GM23248 (cell line): Measurements from ENCODE around the gene MYO7B.

ENCODE experiments used
- EZH2 ChIP-seq: fragments of 200-600 bp; sonication (generic); IDR thresholded peaks from 2 replicates; pipeline ENCODE4 v1.6.1; 2018; ENCODE audit warnings: antibody characterized with exemption, mild to moderate bottlenecking; ENCODE audit not compliant: insufficient read depth, poor library complexity, severe bottlenecking
- EZH2phosphoT487 ChIP-seq: fragments of 200-600 bp; sonication (generic); IDR thresholded peaks from 2 replicates; pipeline ENCODE4 v1.6.1; 2018; ENCODE audit warnings: antibody characterized with exemption, moderate library complexity, mild to moderate bottlenecking, low read depth; ENCODE audit not compliant: insufficient read depth

GRCh38 chr2:127627740-127628571, 92.5 kb downstream of the MYO7B start:
- TF ChIP-seq EZH2 (no peak), EZH2phosphoT487 (no peak)
